Measurements from ENCODE around the gene WDR70.
"Not testable (repeated sequence)": the region's sequence is repeated elsewhere in the genome, so short reads cannot be mapped to it uniquely, and the experiment has no call there.

WDR70 gene

GRCh38 chr5:37379100-37379628, at the start of gene WDR70:
Gene WDR70, plus strand, starts transcription at chr5:37379318. Its CDS starts 50 bp downstream, at chr5:37379368.
- DNase-seq (ENCODE audit: low read depth), result peak; percentile 81

- DNase-seq (ENCODE audit: low read depth), result not testable (repeated sequence)
Measured at GRCh38 chr5:37334754-37335153, 44.4 kb upstream of the WDR70 start.

- DNase-seq (ENCODE audit: low read depth), result not testable (repeated sequence)
Measured at GRCh38 chr5:37342741-37343140, 36.4 kb upstream of the WDR70 start.

GRCh38 chr5:37355161-37355560, 24.0 kb upstream of the WDR70 start:
- DNase-seq (ENCODE audit: low read depth), result no peak

GRCh38 chr5:37370550-37370863, 8.6 kb upstream of the WDR70 start:
- no peak for DNase-seq (ENCODE audit: low read depth)

GRCh38 chr5:37370864-37371726, 8.0 kb upstream of the WDR70 start, which contains the start of gene NUP155:
Gene NUP155, minus strand, starts transcription at chr5:37371106. Its CDS starts 129 bp downstream, at chr5:37370977.
- DNase-seq (ENCODE audit: low read depth), result peak; percentile 85

- no peak for DNase-seq (ENCODE audit: low read depth)
Measured at GRCh38 chr5:37375091-37375490, 4.0 kb upstream of the WDR70 start.

GRCh38 chr5:37378066-37378465, 1.1 kb upstream of the WDR70 start:
- not testable (repeated sequence) for DNase-seq (ENCODE audit: low read depth)

GRCh38 chr5:37391591-37391990, 12.5 kb downstream of the WDR70 start:
- DNase-seq (ENCODE audit: low read depth), result no peak

- no peak for DNase-seq (ENCODE audit: low read depth)
Measured at GRCh38 chr5:37396352-37396751, 17.2 kb downstream of the WDR70 start.

GRCh38 chr5:37400501-37400900, 21.4 kb downstream of the WDR70 start:
- no peak for DNase-seq (ENCODE audit: low read depth)

GRCh38 chr5:37412515-37412914, 33.4 kb downstream of the WDR70 start:
- DNase-seq (ENCODE audit: low read depth), result no peak

GRCh38 chr5:37415456-37415855, 36.3 kb downstream of the WDR70 start:
- not testable (repeated sequence) for DNase-seq (ENCODE audit: low read depth)

- no peak for DNase-seq (ENCODE audit: low read depth)
Measured at GRCh38 chr5:37417347-37417746, 38.2 kb downstream of the WDR70 start.

- no peak for DNase-seq (ENCODE audit: low read depth)
Measured at GRCh38 chr5:37424441-37424840, 45.3 kb downstream of the WDR70 start.

GRCh38 chr5:37428044-37428443, 48.9 kb downstream of the WDR70 start:
- DNase-seq (ENCODE audit: low read depth), result no peak

- no peak for DNase-seq (ENCODE audit: low read depth)
Measured at GRCh38 chr5:37435261-37435660, 56.1 kb downstream of the WDR70 start.

- DNase-seq (ENCODE audit: low read depth), result no peak
Measured at GRCh38 chr5:37436146-37436934, 57.2 kb downstream of the WDR70 start.

- no peak for DNase-seq (ENCODE audit: low read depth)
Measured at GRCh38 chr5:37437711-37438110, 58.6 kb downstream of the WDR70 start.

- not testable (repeated sequence) for DNase-seq (ENCODE audit: low read depth)
Measured at GRCh38 chr5:37445783-37446182, 66.7 kb downstream of the WDR70 start.

- DNase-seq (ENCODE audit: low read depth), result no peak
Measured at GRCh38 chr5:37448941-37449340, 69.8 kb downstream of the WDR70 start.

- not testable (repeated sequence) for DNase-seq (ENCODE audit: low read depth)
Measured at GRCh38 chr5:37451991-37452390, 72.9 kb downstream of the WDR70 start.

- DNase-seq (ENCODE audit: low read depth), result not testable (repeated sequence)
Measured at GRCh38 chr5:37453252-37453651, 74.1 kb downstream of the WDR70 start.
